Kidney epithelial cell (primary cell): ENCODE data around the gene MCTP1. TPM values are rescaled to one million over a fixed set of nuclear protein-coding genes. Genes with fewer than 3 reads are reported as not detected.

Experiments used
- DNase-seq: peaks from one replicate; pipeline ENCODE4 v3.0.0-alpha.2; 2010; ENCODE audit warnings: low read depth
- H3K27me3 ChIP-seq: 2 replicates; pipeline ENCODE4 v1.6.0; 2011; ENCODE audit warnings: low read length; ENCODE audit not compliant: control insufficient read depth, insufficient read depth
- H3K36me3 ChIP-seq: 2 replicates; pipeline ENCODE4 v1.5.1; 2011; ENCODE audit warnings: low read length; ENCODE audit not compliant: control insufficient read depth, insufficient read depth
- H3K4me3 ChIP-seq: 2 replicates; pipeline ENCODE4 v1.5.1; 2011; ENCODE audit warnings: low read depth, mild to moderate bottlenecking, control low read depth, low read length
- CTCF ChIP-seq: IDR thresholded peaks from 2 replicates; pipeline ENCODE4 v1.5.1; 2011; ENCODE audit warnings: mild to moderate bottlenecking, moderate library complexity, low read length, control low read depth, inconsistent platforms; ENCODE audit not compliant: insufficient read depth, poor library complexity, severe bottlenecking
- total RNA-seq: library from RNA; depleted of rRNA; stranded (reverse); fragments of >200 nt; gene quantifications from 2 replicates; pipeline ENCODE4 v1.2.3, GENCODE V29; 2015

MCTP1 gene
- total RNA-seq, 1 donor from 2014 or later = 12.9 TPM

- no peak for TF ChIP-seq CTCF
- no peaks in the 10 kb centered on the region for H3K36me3 ChIP-seq
- no peaks in the 10 kb centered on the region for H3K27me3 ChIP-seq
- no peak for DNase-seq
- no peak overlapping the region for H3K4me3 ChIP-seq
These were observed 197.7 kb downstream of the MCTP1 start for GRCh38 chr5:95086927-95087815.

GRCh38 chr5:95084757-95085156 is 200.1 kb downstream of the MCTP1 start:
- TF ChIP-seq CTCF = no peak
- no peak for DNase-seq
- Histone ChIP-seq H3K36me3 (no peaks in the 10 kb centered on the region), H3K27me3 (no peaks in the 10 kb centered on the region), H3K4me3 (no peak overlapping the region)

DNA sequence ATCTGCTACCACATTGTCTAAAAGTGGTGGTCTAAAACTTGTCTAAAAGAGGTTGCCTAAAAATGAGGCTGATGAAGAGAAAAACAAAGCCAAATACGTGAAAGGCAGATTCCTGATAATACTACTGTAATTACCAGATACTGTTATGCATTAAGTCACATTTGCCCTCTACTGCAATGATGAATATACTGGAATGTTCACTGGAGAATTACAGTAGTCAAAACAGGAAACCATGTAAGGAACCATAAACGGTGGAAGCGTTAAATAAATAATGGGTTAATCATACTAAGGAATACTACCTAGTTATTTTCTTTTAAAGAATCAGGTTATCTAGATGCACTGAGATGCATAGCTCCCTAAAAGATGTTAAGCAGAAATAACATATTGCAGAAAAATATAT is 201.3 kb downstream of the MCTP1 start:
- Histone ChIP-seq H3K4me3 (no peak overlapping the region), H3K36me3 (no peaks in the 10 kb centered on the region), H3K27me3 (no peaks in the 10 kb centered on the region)
- TF ChIP-seq CTCF = no peak
- DNase-seq = no peak

DNA sequence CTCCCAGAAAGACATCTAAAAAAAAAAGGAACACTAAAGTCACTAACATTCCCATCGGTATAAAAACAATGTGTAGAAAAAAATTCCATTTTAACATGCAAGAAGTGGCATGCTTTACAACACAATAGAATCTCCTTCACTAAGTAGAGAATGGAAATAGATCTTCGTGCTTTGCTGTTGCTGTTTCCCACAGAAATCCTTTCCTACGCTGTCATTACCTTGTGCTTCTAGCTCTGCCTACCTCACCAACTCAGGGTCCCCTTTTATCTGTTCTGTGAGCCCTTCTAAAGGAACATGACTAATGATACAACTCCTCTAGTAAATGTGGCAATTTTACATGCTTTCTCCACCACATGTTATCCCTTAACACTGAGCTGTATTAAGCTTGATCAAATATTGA is 202.9 kb downstream of the MCTP1 start:
- H3K4me3 ChIP-seq = peak overlapping the region; percentile 66
- peak; percentile 62 for DNase-seq

DNA sequence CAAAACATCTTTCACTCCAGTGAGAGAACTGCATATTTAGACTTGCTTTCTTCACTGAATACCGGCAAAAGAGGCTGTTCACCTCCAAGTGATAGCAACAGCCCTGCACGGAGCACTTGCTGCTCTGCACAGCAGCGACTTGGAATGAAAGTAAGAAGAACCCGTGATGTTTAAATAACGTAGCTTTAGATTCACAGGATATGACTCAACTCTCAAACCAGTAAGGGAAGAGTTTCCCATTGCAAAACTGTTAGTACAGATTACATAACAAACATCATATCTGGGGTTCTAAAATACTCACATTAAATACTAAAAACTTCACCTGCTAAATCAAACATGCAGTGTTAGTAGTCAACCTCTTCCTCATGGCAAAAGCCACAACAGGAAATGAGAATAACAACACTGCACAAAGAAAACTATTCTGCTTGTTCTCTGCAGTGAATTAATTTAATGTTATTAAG is 203.4 kb downstream of the MCTP1 start:
- peak; percentile 79 for DNase-seq
- no peak for TF ChIP-seq CTCF
- Histone ChIP-seq H3K36me3 (no peaks in the 10 kb centered on the region), H3K27me3 (no peaks in the 10 kb centered on the region), H3K4me3 (peak overlapping the region; percentile 66)

More for the DNA sequence above, 202.9 kb downstream of the MCTP1 start:
- TF ChIP-seq CTCF = no peak
- no peaks in the 10 kb centered on the region for H3K27me3 ChIP-seq
- H3K36me3 ChIP-seq = no peaks in the 10 kb centered on the region
